ENCODE measurements around the gene SUPT20HL1. TPM values are rescaled to one million over a fixed set of nuclear protein-coding genes. Genes with fewer than 3 reads are reported as not detected.

The SUPT20HL1 gene
- total RNA-seq, 4 donors from 2014 or later = not detected

DNA sequence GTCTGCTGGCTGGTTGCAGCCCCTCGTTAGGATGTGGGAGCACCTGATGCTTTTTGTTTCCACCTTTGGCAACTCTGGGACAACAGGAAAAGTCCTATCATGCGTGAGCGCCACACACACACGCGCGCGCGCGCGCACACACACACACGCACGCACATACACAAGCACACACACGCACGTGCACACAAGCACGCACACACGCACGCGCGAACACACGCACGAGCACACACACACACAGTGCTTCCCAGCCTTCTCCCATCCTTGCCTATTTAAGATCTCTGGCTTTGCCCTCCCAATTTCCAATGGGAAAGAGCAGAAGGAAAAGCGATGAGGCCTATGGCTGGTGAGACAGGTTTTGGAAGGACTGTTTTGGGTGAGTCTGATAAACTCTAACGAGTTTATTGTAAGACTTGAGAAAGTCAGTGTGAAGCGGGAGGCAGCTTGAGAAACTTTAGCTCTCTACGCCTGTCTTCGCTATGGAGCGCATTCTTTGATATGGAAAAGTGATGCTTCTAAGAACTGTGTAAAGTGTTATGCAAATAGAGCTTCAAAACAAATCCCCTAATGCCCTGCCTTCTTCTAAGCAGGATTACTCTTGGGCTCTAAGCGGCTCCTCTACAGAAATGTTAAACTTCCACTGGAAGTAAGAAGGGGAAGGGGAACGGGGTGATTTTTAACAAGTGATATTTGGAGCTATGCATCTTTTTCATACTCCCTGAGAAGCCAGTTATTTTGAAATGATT lies 11.8 kb downstream of the SUPT20HL1 start:
- no peaks in the 10 kb centered on the region for H3K27me3 ChIP-seq
- intact Hi-C loops (cut with DNase I) = loop anchor here (5.0 kb wide), 1 partner anchor 115 kb away; no protein-coding TSS in a partner anchor
- no peak overlapping the region for H3K27ac ChIP-seq (replicated peaks in 1 of 4)
- TF ChIP-seq POLR2AphosphoS5 (IDR thresholded peaks at IDR 0.05) = no peak
- no peak for TF ChIP-seq EP300 (IDR thresholded peaks at IDR 0.05)
- TF ChIP-seq, protein P1, sequence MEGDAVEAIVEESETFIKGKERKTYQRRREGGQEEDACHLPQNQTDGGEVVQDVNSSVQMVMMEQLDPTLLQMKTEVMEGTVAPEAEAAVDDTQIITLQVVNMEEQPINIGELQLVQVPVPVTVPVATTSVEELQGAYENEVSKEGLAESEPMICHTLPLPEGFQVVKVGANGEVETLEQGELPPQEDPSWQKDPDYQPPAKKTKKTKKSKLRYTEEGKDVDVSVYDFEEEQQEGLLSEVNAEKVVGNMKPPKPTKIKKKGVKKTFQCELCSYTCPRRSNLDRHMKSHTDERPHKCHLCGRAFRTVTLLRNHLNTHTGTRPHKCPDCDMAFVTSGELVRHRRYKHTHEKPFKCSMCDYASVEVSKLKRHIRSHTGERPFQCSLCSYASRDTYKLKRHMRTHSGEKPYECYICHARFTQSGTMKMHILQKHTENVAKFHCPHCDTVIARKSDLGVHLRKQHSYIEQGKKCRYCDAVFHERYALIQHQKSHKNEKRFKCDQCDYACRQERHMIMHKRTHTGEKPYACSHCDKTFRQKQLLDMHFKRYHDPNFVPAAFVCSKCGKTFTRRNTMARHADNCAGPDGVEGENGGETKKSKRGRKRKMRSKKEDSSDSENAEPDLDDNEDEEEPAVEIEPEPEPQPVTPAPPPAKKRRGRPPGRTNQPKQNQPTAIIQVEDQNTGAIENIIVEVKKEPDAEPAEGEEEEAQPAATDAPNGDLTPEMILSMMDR (IDR thresholded peaks at IDR 0.05) = no peak
- no peak for TF ChIP-seq POLR2A (IDR thresholded peaks at IDR 0.05; ENCODE audit: low read depth)
- 59% methylated on average over 29 of the region's 29 CpGs for WGBS
- H3K4me3 ChIP-seq = no peak overlapping the region
- H3K9me3 ChIP-seq = no peaks in the 10 kb centered on the region
- no peak for DNase-seq (ENCODE audit: extremely low spot score)
- H3K36me3 ChIP-seq = no peaks in the 10 kb centered on the region
- peaks cover 0 to 13% (median 7%) of the 10 kb centered on the region in 4 donors for H3K4me1 ChIP-seq

DNA sequence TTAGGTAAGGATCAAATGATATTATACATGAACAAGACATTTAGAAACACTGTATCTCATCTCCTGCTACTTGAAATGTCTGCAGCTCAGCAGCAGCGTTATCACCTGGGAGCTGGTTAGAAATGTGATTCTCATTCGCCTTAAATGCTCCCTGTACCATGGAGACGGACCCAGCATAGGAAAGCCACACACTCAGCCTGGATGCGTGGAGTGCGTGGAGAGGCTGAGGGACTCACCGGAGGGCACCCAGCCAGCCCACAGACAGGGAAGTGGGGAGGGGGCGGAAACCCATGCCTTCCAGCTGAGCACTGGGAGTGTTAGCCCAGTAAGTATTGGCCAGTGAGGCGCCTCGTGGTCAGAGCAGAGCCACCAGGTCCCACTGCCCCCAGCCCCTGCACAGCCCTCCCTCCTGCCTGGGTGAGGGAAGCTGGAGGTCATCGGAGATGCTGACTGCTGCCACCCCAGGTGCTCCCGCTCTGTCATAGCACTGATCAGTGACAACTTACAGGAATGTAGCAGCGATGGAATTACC lies 15.2 kb downstream of the SUPT20HL1 start:
- 68% methylated on average over 12 of the region's 12 CpGs for WGBS
- H3K36me3 ChIP-seq = no peaks in the 10 kb centered on the region
- intact Hi-C loops (cut with DNase I) = no loop called here
- H3K9me3 ChIP-seq = no peaks in the 10 kb centered on the region
- no peak for TF ChIP-seq POLR2AphosphoS5 (IDR thresholded peaks at IDR 0.05)
- TF ChIP-seq EP300 (IDR thresholded peaks at IDR 0.05) = no peak
- TF ChIP-seq, protein P1 (IDR thresholded peaks at IDR 0.05) = no peak
- no peak for TF ChIP-seq POLR2A (IDR thresholded peaks at IDR 0.05; ENCODE audit: low read depth)
- no peak for DNase-seq (ENCODE audit: extremely low spot score)
- H3K27ac ChIP-seq (replicated peaks in 1 of 4) = no peak overlapping the region
- H3K27me3 ChIP-seq = no peaks in the 10 kb centered on the region
- peaks cover 0 to 13% (median 7%) of the 10 kb centered on the region in 4 donors for H3K4me1 ChIP-seq
- H3K4me3 ChIP-seq = no peak overlapping the region

DNA sequence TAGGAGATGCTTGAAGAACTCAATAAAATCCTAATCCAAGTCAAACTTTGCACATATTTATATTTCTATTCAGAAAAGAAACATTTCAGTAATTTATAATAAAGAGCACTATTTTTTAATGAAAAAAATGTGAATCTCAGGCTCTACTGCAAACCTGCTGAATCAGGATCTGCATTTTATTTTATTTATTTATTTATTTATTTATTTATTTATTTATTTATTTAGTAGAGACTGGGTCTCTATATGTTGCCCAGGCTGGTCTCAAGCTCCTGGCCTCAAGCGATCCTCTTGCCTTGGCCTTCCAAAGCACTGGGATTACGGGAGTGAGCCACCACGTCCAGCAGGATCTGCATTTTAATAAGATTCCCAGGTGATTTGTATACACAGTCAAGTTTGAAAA lies 16.0 kb downstream of the SUPT20HL1 start:
- no peak overlapping the region for H3K4me3 ChIP-seq
- no peaks in the 10 kb centered on the region for H3K36me3 ChIP-seq
- no peaks in the 10 kb centered on the region for H3K9me3 ChIP-seq
- TF ChIP-seq POLR2A (IDR thresholded peaks at IDR 0.05; ENCODE audit: low read depth) = no peak
- TF ChIP-seq POLR2AphosphoS5 (IDR thresholded peaks at IDR 0.05) = no peak
- TF ChIP-seq, protein P1 (IDR thresholded peaks at IDR 0.05) = no peak
- no peak for TF ChIP-seq EP300 (IDR thresholded peaks at IDR 0.05)
- 66% methylated on average over 3 of the region's 3 CpGs for WGBS
- H3K27me3 ChIP-seq = no peaks in the 10 kb centered on the region
- peaks cover 0 to 6% (median 3%) of the 10 kb centered on the region in 4 donors for H3K4me1 ChIP-seq
- intact Hi-C loops (cut with DNase I) = no loop called here
- no peak for DNase-seq (ENCODE audit: extremely low spot score)
- H3K27ac ChIP-seq (replicated peaks in 1 of 4) = no peak overlapping the region

DNA sequence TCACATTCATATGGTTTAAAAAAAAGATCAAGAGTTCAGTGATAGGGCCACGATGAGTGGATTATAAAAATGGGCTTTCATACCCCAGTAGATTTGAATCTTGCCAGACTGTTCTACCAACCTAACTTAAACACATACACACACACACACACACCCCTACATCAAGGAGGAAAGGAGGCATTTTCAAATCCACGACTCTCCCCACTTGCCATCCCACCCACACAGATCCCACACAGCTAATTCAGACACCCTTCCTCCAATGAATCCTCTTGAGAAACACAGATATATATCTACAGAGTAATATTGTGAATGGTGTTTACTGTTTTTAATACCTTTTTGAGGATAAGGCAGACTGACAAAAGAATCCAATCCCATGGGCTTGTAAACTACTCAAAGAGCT lies 16.8 kb downstream of the SUPT20HL1 start:
- Histone ChIP-seq H3K36me3 (no peaks in the 10 kb centered on the region), H3K27me3 (no peaks in the 10 kb centered on the region), H3K4me1 (no peaks in the 10 kb centered on the region), H3K27ac (replicated peaks in 1 of 4) (no peak overlapping the region), H3K9me3 (no peaks in the 10 kb centered on the region), H3K4me3 (no peak overlapping the region)
- WGBS = 65% methylated on average over 2 of the region's 2 CpGs
- no peak for DNase-seq (ENCODE audit: extremely low spot score)
- no peak for TF ChIP-seq POLR2A (IDR thresholded peaks at IDR 0.05; ENCODE audit: low read depth)
- TF ChIP-seq POLR2AphosphoS5 (IDR thresholded peaks at IDR 0.05) = no peak
- TF ChIP-seq, protein P1 (IDR thresholded peaks at IDR 0.05) = no peak
- no peak for TF ChIP-seq EP300 (IDR thresholded peaks at IDR 0.05)
- intact Hi-C loops (cut with DNase I) = no loop called here
